ENCODE measurements around the gene HPS5.

Gene HPS5

GRCh38 chr11:18235394-18236334, 86.3 kb downstream of the HPS5 start:
- DNase-seq (ENCODE audit: low spot score) = no peak

- DNase-seq (ENCODE audit: low spot score) = no peak
These were observed 88.0 kb downstream of the HPS5 start for GRCh38 chr11:18233912-18234311.

GRCh38 chr11:18230859-18231258, 91.1 kb downstream of the HPS5 start:
- DNase-seq (ENCODE audit: low spot score) = no peak

- DNase-seq (ENCODE audit: low spot score) = no peak
These were observed 92.4 kb downstream of the HPS5 start for GRCh38 chr11:18229501-18229900.
